GM19455 (cell line): ENCODE data around the gene S1PR3.

Experiments used
- ATAC-seq: cut with Tn5 transposase; IDR thresholded peaks from one replicate; pipeline ENCODE4 v1.9.1; 2021; ENCODE audit not compliant: unreplicated experiment

The S1PR3 gene

GRCh38 chr9:88990729-88991065 lies 571 bp upstream of the S1PR3 start:
- no peak for ATAC-seq

DNA sequence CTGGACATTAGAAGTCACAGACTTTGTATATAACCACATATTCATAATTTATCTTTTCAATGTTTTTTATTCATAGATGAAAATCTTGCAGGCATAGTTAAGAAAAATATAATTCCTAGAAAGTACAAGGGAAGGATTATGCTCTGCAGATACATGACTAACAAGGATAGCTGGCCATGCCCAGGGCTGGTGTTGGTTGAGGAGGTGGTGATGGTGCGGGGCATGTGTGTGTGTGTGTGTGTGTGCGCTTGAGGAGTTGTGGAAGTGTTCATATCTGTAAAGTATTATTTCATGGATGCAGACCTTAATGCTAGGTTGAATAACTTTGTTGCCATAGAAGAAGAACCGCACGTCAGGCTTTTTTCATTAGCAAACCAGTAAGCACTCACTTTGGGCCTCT lies 1.3 kb downstream of the S1PR3 start:
- ATAC-seq, result no peak

DNA sequence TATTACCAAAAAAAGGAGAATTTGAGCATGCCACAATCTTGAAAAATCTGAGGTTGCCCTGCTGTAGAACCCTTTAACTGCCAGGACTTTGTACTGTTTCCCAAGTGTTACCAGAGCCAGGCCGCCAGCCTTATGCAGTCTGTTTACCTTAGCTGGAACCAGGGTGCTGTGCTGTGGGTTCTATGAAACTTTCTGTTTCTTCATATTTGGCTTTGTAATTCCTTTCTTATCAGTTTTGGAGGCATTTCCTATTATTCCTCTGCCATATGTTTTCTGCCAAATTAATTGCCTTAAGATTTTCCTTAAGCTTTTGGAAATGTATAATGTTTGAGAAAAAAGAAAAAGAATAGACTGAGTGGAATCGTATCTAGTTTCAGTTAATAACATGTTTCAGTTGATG lies 2.1 kb downstream of the S1PR3 start:
- no peak for ATAC-seq

DNA sequence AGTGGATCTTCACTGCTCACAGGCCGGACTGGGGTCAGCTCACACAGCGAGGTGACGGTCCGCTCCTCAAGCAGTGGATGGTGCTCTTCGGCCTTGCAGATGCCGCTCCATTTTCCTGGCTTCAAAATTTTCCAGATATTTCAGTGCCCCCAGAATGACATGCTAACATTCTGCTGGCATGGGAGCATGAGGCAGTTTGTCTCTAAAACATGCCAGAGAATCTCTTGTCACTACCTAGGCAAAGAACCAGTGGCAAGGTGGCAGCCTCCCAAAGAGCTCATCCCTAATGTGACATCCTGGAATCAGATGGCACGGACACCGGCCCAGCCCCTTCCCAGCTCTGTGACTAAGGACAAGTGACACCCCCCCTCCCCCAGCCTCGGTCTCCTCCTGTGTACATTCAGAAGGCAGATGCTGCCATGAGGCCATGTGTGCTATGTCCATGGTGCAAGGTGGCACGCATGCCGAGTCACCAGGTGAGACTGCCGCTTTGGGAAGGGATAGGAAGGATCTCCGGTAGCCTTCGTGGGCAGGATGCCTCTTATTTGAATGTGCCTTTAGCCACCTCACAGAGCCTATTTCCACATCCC lies 2.7 kb downstream of the S1PR3 start:
- no peak for ATAC-seq

- ATAC-seq, result no peak
Observed at GRCh38 chr9:88994469-88995199, 3.4 kb downstream of the S1PR3 start.

GRCh38 chr9:88995200-88995577 lies 3.9 kb downstream of the S1PR3 start:
- ATAC-seq, result no peak

DNA sequence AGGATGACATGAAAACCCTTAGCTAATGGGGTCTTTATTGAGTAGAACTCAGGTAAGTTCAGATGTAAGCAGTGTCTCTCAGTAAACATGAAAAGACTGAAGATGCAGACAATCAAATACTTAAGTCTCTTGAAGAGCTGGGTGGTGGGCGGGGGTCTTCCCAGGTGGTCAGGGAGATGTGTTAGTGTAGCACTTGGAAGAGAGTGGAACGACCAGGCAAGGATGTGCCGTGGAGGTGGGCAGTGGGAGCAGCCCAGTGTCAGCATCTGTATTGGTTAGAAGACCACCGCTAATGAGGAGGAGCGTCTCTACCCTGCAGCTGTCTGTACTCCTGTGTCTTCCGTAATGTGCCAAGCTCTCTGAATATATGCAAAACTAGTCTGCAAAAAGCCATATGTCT lies 4.4 kb downstream of the S1PR3 start:
- no peak for ATAC-seq

DNA sequence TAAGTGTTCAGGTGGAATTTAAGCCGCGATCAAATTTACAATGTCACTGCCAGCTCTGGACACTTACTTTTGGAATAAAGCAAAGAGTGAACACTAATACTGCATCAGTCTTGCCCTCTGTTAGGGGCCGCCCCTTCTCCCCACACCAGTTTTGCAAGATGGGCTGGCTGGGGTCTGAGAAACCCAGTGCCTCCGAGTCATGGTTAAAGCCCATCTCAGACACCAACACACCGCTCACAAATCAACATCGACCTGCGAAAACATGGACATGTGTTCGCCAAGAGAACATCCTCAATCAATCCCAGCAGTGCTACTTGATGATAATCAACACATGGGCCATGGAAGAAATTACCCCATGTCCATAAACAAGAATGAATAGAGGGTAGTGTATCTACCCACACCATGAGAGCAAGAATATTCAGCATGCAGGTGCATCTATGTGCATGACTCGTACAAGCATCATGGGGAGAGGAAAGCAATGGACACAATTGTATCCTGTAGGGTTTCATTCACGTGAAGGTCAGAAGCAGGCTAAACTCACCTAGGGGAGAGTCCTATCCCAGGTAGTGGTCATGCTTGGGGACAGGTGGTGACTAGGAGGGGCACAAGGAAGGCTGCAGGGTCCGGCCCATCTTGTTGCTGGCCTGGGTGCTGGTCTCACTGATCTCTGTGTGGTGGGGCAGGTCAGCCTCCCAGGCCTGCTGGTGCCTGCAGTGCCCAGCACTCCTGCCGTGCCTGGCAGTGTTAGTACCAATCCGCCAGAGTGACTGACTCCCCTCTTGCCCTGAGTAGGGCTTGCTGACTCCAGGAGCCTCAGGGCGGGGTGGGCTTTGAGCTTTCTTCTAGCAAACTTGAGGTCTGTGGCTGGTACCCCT lies 5.0 kb downstream of the S1PR3 start:
- no peak for ATAC-seq

- no peak for ATAC-seq
Observed at GRCh38 chr9:88996921-88997235, 5.6 kb downstream of the S1PR3 start.

DNA sequence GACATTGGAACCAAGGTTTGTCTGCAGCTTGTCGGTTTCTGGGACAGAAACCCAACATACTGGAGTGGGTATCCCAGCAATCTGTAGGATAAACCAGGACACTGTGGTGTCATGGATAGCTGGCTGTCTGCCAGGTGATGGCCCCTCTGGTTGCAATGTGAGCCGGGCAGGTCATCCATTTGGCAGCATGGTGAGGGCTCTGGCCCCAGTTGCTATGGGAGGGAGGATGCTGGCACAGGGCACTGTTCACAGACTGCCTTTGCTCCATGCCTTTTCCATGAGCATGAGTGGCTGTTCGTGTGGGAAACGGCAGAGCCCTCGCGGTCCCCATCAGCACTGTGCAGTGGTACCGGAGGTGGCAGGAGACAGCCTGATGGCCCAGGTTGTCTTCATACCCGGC lies 6.4 kb downstream of the S1PR3 start:
- no peak for ATAC-seq

DNA sequence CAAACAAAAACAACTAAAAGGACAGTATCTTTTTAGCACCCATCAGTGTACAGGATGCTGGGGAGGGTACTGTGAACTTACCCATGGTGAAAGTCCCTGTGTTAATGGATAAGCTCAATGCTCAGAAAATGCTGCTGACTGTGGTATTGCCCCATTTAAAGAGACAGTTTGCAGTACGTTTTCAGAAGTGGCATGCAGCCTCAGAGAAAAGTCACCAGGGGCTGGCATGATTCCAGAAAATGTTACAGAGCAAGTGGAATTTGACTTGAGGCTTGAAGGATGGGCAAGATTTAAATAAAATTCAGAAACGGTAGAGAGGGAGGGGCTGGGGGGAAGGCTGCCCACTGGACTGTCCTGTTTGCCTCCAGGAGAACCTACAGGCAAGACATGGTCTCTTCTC lies 7.2 kb downstream of the S1PR3 start:
- no peak for ATAC-seq

DNA sequence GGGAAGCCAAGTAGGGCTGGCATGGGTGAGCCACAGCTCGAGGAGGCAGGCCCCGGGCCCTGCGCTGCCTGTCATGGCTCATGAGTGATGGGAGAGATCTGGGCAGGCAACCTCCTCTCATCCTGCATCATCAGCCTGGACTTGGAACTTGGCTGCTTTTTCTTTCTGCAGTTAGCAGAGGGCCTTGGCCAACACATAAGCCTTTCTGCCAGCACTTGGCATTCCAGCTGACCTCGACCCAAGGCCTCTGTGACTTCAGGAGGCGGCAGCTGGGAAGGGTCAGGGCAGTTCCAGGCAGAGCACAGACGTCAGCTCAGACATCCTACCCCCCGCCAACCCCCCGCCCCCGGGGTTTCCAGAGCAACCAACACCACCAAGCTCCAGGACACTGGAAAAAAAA lies 7.6 kb downstream of the S1PR3 start:
- no peak for ATAC-seq

- no peak for ATAC-seq
Observed at GRCh38 chr9:89000371-89000781, 9.1 kb downstream of the S1PR3 start.

- no peak for ATAC-seq
Observed at GRCh38 chr9:89000973-89001916, 10.0 kb downstream of the S1PR3 start.

DNA sequence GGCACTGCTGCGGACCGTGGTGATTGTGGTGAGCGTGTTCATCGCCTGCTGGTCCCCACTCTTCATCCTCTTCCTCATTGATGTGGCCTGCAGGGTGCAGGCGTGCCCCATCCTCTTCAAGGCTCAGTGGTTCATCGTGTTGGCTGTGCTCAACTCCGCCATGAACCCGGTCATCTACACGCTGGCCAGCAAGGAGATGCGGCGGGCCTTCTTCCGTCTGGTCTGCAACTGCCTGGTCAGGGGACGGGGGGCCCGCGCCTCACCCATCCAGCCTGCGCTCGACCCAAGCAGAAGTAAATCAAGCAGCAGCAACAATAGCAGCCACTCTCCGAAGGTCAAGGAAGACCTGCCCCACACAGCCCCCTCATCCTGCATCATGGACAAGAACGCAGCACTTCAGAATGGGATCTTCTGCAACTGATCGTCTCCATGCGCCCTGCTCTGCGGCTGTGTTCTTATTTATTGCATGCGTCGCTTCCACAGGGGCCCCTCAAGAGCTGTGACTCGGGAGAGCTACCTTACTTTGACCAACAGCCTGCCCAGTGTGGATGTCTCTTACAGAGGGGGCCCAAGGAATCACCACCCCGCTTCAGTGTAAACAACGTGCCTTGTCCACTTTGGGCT lies 10.8 kb downstream of the S1PR3 start:
- ATAC-seq, result no peak

GRCh38 chr9:89002987-89003386 lies 11.7 kb downstream of the S1PR3 start:
- ATAC-seq, result no peak

GRCh38 chr9:89005323-89005722 lies 14.1 kb downstream of the S1PR3 start:
- no peak for ATAC-seq

DNA sequence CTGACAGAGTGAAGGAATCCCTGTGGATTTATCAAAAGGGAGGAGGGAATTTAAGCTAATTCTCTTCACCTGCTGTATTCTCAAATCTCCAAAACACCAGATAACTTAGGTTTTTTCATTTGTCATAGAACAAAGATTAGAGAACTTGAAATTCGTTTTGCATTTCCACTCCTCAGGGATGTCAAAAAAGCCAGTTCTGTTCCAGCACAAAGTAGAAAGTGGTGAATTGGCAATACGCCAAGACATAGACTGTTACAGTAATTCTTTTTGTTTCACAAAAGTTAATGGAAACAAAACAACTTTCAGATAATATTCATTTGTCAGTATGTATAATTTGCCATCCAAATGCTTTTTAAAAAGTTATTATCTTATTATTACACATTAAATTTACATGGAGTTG lies 15.0 kb downstream of the S1PR3 start:
- no peak for ATAC-seq

- no peak for ATAC-seq
Observed at GRCh38 chr9:89006996-89007967, 16.0 kb downstream of the S1PR3 start.
